Upper lobe of left lung (tissue), 4 donors: Measurements from ENCODE around the gene TAAR2.

Experiments used
- EP300 ChIP-seq, 4 donors: sonication (generic); formaldehyde crosslinking; IDR thresholded peaks; one replicate each; pipeline ENCODE4 v1.5.1; 2017; ENCODE audit warnings: antibody characterized with exemption in 4 of 4, control low read depth in 2 of 4
- POLR2AphosphoS5 ChIP-seq, 2 donors: sonication (generic); formaldehyde crosslinking; IDR thresholded peaks; one replicate each; pipeline ENCODE4 v1.5.1; 2017; ENCODE audit warnings: antibody characterized with exemption in 2 of 2

GRCh38 chr6:132584698-132585097, 39.4 kb downstream of the TAAR2 start:
- TF ChIP-seq POLR2AphosphoS5 (IDR thresholded peaks at IDR 0.05) (no peak), EP300 (IDR thresholded peaks at IDR 0.05) (no peak)
